DMS53 (cell line): ENCODE data around the gene NACA.
"Not testable (repeated sequence)": the region's sequence is repeated elsewhere in the genome, so short reads cannot be mapped to it uniquely, and the experiment has no call there.

ENCODE experiments used
- DNase-seq: peaks from one replicate; lab custom pipeline; 2025; lab: John Stamatoyannopoulos, UW

The NACA gene

DNA sequence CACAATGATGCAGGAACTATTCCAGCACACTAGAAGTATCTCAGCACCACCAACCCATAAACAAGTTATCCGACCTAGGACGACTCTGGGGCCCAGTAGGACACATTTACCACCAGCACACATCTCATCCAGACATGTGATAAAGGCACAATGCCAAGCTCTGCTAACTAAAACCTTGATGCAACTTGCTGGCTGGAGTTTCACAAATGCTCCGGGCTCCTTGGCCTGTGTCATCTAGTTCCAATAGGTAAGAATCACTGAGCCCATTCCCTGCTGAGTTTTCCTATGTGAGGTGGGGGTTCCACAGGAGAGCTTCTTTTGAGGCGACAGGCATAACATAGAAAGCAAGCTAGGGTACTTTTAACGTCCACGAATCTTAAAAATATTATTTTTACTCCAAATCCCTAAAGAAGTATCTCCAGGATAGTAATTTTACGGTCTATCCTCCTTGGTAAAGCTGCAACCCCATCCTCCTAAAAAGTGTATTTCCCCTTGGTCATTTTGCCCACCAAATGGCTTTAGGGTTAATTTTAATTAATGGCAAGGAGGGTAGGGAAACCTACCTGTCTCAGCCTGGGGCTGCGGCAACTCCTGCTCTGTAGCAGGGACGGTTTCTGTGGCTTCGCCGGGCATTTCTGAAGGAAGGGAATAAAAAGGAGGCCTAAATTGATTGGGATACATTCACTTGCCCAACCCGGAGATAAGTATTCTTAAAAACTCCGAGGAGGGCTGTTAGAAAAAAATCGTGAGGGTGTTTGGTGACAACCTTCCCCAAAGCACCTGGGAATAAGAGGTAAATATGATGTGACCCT, 1.0 kb downstream of the NACA start:
- DNase-seq, result peak; percentile 38

DNA sequence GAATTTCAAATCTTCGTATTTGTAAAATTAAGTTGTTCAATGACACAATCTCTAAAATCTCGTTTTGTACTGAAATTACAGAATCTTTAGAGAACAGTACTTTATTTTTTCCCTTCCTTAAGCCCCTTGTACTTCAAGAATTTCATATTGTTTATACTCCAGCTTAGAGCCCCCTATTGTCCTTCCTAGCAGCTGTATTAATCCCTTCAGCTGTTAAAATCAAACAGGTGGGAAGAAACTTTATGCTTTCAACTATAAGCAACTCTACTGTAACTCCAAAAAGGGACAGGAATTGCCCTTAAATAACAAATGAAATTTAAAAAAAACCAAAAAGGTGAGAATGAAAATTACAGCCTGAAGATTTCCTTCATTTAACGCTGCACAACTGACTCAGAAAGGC, 1.7 kb downstream of the NACA start:
- no peak for DNase-seq

DNA sequence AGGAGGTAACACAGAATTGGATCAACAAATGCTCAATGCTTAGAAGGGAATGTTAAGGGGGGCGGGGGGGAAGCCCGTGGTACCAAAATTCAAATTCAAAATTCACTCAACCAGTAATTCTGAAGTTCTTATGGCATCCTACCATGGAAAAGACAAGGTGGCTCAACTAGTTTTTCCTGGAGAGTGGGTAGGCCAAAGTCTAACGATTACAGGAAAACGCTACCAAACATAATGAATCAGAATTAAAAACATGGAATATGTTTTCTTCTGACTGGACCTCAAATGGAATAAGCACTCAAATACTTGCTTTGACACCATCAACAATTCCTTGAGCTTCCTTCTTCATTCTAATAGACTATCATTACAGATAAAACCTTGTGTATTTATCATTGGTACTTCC, 2.3 kb downstream of the NACA start:
- peak; percentile 39 for DNase-seq

DNA sequence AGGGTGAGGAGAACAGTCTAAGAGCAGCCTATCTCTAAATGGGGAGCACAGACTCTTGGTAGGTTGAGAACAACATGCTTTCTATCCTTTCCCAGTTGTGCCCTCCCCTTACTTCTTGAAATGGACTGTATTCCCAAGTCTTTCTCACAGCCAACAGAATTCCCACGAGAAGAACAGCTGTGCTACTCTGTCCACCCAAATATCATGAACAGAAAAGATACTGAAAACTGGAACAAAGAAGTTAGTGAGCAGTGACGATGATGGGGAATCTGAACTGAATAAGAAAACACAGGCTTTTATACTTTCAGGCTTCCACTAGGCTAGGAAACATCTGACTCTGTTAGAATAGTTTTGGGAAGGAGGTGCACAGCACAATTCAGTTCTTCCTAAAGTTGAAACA, 3.4 kb downstream of the NACA start:
- DNase-seq, result no peak

DNA sequence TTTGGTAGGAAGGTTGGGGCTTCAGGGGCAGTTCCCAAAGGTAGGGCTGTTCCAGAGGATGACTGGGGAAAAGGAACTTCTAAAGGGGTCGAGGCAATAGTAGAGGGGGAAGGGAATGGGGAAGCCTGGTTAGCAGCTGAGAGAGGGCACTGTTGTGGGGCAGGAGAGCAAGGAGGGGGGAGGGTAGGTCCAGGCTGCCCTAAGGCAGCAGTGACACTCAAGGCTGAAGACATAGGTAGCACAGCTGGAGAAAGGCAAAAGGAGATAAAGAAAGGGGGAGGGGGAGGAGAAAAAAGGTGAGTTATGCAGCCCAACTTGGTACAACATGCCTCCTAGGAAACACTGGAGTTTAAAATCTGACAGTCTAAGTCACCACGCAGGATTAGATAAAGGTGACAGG, 3.9 kb downstream of the NACA start:
- DNase-seq, result no peak

DNA sequence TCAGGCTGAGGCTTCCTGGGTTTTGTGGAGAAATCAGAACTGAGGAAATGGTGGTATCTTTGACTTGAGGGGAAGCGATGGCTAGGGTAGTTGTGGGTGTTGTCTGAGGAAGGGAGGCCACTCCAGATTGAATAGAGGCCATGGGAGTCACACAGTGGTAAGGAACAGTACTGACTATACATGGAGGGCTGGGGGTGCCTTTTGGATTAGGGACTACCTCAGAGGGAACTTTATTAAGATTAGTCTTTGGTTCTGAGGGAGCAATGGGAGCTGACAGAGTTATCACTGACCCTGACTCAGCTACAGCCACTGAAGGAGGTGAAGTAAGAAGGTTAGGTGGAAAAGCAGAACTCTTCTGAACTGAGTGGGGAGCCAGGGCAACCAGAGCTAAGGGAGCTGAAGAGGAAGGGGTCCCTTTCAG, 4.4 kb downstream of the NACA start:
- DNase-seq, result no peak

DNA sequence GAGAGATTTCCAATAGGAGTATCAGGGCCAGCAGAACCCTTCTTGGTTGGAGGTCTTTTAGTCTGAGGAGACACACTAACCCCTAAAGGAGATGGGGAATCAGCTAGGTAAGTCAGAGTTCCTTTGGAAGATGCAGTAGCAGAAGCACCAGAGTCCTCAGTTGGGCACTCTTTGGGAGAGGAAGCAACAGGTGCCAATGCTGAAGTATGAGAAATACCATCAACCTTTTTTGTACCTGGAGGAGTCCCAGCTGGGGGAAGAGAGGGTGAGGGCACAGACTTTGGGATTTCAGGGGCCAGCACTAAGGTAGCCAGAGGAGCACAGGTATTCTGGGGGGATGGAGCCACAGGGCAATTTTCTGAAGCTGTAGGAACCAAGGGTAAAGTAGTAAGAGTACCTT, 6.0 kb downstream of the NACA start:
- DNase-seq, result no peak

DNA sequence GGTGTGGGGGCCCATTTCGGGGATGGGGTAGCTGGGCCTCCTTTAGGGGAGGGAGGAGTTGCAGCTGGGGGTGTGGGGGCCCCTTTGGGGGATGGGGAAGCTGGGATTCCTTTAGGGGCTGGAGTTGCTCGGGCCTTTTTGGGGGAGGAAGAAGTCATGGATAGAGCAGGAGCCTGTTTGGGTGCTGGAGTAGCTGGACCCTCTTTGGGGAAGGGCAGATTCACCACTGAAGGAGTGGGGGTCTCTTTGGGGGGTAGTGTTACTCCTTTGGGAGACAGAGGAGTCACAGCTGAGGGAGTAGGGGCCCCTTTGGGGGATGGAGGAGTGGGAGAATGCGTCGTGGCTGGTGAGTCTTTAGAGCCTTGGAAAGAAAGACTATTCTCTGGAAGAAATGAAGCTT, 6.5 kb downstream of the NACA start:
- DNase-seq, result no peak

DNA sequence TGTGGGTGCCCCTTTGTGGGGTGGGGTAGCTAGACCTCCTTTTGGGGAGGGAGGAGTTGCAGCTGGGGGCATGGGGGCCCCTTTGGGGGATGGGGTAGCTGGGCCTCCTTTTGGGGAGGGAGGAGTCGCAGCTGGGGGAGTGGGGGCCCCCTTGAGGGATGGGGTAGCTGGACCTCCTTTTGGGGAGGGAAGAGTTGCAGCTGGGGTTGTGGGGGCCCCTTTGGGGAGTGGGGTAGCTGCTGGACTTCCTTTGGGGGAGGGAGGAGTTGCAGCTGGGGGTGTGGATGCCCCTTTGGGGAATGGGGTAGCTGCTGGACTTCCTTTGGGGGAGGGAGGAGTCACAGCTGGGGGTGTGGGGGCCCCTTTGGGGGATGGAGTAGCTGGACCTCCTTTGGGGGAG, 7.0 kb downstream of the NACA start:
- no peak for DNase-seq

DNA sequence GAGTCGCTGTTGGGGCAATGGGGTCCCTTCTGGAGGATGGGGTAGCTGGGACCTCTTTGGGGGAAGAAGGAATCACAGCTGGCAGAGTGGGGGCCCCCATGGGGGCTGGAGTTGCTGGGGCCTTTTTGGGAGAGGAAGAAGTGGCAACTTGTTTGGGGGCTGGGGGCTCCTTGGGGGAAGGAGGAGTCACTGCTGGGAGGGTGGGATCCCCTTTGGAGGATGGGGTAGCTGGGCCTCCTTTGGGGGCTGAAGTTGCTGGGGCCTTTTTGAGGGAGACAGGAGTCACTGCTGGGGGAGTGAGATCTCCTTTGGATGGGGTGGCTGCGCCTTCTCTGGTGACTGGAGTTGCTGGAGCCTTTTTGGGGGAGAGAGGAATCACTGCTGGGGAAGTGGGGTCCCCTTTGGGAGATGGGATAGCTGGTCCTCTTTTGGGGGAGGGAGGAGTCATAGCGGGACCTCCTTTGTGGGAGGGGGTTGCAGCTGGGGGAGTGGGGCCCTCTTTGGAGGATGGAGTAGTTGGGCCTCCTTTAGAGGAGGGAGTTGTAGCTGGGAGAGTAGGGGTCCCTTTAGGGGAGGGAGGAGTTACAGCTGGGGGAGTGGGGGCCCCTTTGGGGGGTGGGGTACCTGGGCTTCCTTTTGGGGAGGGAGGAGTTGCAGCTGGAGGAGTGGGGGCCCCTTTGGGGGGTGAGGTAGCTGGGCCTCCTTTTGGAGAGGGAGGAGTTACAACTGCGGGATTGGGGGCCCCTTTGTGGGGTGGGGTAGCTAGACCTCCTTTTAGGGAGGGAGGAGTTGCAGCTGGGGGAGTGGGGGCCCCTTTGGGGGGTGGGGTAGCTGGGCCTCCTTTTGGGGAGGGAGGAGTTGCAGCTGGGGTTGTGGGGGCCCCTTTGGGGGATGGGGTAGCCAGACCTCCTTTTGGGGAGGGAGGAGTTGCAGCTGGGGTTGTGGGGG, 7.9 kb downstream of the NACA start:
- DNase-seq, result no peak

DNA sequence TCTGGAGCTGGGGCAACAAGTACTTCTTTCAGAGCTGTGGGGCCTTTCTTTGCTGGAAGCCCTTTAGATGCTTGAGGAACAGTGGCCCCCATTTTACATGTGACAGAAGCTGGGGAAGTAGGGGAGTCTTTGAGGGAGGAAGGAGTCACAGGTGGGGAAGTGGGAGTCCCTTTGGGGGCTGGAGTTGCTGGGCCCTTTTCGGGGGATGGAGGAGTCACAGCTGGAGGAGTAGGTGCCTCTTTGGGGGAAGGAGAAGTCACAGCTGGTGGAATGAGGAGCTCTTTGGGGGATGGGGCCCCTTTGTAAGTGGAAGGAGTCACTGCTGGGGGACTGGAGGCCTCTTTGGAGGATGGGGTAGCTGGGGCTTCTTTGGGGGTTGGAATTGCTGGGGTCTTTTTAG, 8.6 kb downstream of the NACA start:
- no peak for DNase-seq

DNA sequence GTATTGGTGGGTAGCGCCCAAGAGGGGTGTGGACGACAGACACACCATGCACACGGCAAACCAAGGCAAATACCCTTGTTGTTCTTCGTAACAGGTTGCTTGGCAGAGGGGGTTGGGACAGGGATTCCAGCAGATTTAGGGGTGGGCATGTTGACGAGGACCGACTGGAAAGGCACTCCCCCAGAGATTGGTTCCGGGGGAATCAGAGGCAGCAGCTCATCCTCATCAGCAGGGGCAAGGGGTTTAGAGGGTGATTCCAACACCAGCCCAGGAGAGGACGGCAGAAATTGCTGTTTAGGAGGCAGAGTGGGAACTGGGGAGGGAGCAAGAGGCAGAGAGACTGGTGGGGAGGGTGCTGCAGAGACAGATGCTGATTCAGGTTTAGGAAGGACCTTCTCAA, 9.3 kb downstream of the NACA start:
- DNase-seq, result no peak

DNA sequence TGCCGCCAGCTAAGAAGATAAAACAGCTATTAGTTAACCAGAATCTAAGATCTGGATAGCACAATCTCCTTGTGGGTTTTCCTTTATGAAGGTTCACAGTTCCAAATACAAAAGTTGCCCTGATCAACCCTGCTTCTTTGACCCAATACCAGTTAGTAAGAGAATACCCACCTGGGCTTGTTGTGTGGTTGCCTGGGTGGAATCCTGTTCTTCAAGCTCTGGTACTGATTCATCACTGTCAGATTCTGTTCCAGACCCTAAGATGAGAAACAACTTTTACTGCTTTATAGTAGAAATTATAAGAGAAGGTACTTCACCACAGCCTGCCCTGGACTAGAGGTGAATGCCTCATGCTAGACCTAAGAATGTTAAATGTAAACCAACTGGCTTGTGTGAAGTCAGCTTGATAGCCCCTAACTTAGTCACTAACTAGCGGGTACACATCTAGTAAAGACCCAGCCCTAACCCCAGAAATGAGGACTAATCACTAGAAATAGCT, 10.6 kb downstream of the NACA start:
- DNase-seq, result no peak

DNA sequence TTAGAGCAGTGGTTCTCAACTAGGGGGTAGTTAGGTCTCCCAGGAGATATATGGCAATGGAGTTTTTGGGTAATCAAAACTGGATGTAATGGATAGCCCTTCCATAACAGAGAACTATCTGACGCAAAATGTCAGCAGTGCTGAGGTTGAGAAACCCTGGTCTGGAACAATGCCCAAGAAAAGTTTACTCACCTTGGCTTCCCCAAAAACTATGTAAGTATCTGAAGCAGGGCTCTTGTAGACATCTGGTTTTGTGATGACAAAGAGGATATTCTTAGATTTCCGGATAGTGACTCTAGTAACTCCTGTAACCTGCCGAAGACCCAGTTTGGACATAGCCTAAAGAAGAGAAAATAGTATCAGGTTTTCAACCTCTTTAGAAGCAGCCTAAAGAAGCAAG, 11.8 kb downstream of the NACA start:
- DNase-seq, result no peak

DNA sequence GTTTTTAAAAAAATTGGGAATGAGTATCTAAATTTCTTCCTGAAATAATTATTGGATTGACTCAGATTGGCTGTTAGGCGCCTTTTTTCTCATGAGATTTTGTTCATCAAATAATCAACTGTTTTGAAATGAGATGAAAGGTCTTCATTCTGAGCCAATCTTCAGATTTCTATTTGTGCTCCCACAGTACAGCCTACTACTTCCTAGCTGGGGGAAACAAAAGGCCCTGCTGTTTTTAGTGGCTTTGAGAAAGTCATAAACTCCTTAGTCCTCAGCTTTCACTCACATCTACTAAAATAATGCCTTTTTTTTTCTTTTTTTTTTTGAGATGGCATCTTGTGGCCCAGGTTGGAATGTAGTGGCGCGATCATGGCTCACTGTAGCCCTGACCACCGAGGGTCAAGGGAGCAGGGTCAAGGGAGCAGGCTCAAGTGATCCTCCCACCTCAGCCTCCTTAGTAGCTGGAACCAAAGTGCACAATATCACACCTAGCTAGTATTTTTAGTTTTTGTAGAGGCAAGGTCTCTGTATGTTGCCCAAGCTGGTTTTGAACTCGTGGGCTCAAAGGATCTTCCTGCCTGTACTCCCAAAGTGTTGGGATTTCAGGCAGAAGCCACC, 15.2 kb downstream of the NACA start:
- no peak for DNase-seq

DNA sequence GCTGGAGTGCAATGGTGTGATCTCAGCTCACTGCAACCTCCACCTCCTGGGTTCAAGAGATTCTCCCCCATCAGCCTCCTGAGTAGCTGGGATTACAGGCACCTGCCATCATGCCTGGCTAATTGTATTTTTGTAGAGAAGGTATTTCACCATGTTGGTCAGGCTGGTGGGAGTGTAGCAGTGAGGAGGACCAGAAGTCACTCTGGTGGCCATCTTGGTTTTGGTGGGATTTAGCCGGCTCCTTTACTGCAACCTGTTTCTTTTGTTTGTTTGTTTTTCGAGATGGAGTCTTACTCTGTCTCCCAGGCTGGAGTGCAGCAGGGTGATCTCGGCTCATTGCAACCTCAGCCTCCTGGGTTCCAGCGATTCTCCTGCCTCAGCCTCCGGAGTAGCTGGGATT, 20.6 kb downstream of the NACA start:
- DNase-seq, result not testable (repeated sequence)

DNA sequence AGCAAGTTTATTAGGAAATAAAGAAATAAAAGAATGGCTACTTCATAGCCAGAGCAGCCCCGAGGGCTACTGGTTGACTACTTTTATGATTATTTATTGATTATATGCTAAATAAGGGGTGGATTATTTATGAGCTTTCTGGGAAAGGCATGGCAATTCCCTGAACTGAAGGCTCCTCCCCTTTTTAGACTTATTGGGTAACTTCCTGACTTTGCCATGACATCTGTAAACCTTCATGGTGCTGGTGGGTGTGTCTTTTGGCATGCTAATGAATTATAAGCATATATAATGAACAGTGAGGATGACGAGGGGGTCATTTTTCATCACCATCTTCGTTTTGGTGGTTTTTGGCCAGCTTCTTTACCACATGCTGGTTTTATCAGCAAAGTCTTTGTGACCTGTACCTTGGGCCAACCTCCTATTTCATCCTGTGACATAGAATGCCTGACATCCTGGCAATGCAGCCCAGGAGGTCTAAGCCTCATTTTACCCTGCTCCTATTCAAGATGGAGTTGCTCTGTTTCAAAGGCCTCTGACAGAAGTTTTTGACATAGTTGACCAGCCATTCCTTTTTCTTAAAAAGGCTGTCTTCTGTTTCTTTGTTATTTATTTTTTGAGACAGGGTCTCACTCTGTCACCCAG, 26.0 kb downstream of the NACA start:
- no peak for DNase-seq

DNA sequence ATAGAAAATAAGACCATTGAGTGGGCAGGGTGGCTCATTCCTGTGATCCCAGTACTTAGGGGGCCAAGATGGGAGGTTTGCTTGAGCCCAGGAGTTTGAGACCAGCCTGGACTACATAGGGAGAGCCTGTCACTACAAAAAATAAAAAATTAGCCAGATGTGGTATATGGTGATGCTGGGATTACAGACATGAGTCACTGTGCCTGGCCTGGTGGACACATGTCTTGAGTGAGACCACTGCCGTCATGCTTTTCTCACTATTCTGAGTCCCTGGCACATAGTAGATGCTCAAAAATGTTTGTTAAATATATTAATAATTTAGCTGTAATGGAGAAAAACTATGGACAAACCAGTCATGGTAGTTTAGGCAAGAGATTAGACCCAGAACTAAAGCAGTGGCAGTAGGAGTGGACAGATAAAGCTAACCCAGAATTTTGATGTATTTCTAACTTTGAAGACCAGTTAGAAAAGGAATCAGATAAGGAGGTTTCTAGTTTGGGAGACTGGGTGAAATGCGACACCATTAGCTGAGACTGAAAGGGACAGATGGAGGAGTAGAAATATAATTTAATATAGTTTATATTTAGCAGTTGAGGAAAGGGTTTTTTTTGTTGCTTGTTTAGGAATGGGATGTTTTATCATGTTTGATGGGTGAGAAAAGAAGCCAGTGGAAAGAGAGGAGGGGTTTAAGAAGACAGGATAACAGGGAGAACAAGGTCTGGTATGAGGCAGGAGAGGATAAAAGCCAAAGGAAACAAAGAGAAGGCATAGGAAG, 29.6 kb downstream of the NACA start:
- no peak for DNase-seq

DNA sequence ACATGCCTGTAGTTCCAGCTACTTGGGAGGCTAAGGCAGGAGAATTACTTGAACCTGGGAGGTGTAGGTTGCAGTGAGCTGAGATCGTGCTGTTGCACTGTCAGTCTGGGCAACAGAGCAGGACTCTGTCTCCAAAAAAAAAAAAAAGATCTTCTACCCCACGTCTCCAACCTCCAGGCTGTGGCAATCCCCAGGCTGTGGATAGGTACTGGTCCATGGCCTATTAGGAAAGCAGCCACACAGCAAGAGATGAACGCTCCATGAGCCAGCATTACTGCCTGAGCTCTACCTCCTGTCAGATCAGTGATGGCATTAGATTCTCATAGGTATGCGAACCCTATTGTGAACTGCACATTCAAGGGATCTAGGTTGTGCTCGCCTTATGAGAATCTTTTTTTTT, 30.9 kb downstream of the NACA start:
- DNase-seq, result no peak

DNA sequence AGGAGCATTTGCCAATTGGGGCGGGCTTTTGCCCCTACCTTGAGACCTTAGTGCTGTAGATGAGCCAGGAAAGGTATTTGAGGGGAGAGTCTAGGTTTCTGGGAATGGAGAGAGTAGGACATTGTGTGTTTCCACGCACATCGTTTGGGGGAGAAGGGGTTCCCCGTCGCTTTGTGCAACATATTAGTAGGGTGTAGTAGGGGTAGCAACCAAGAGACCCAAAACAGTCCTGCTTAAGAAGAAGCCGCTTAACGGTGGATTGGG, 36.3 kb downstream of the NACA start:
- no peak for DNase-seq

DNA sequence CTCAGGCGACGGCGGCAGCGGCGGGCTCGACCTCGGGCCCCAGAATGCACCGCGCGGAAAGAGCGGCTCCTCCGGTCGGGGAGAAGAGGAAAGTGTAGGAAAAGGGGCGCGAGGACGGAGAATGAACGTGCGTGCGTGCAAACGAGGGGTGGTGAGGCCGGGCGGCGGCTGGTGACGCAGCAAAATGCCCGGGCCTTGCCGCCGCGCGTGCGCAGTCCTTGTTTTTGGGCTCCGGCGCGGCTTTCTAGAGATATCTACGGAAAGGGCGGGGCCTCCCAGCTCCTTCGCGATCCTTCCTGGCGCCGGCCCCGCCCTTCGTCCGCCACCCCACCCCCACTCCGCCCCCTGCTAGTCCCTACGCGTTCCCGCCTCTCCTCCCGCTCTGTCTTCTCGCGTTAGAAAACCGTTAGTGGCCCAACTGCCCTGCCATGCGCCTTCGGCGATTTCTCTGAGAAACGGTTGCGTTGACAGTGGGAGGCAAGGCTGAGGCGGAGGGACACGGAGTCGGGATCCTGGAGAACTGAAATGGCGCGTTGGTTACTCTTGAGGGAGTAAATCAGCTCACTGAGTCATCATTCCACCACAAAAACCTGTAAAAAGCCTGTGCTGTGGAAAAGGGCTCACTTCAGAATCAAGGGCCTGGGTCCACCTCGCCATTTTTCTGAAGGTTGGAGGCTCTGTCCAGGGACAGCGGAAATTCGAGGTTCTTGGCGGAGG, 36.8 kb downstream of the NACA start, which contains the start of gene PTGES3:
PTGES3 (minus strand) TSS at position 156 of the 717 bp plus-strand sequence. CDS start 285 bp downstream, outside the sequence.
- peak; percentile 99 for DNase-seq
